GM23338 (cell line): ENCODE results near the gene MAG. TPM values are rescaled to one million over a fixed set of nuclear protein-coding genes. Genes with fewer than 3 reads are reported as not detected.
A peak's percentile ranks its signal among the peaks of the same experiment; 100 is the strongest.

Experiments
- ATAC-seq: fragments of 200-7000 bp; cut with Tn5 transposase; 3 replicates; pipeline ENCODE4 v1.9.1; 2020
- DNase-seq: peaks from one replicate; pipeline ENCODE4 v3.0.0-alpha.2; 2015; ENCODE audit warnings: low spot score
- H2AFZ ChIP-seq: fragments of 200-600 bp; sonication (generic); 2 replicates; pipeline ENCODE4 v1.8.0; 2016; ENCODE audit warnings: antibody characterized with exemption, mild to moderate bottlenecking, moderate library complexity
- H3F3A ChIP-seq: fragments of 200-600 bp; sonication (generic); replicated peaks from 2 replicates; pipeline ENCODE4 v1.8.0; 2017; ENCODE audit warnings: antibody characterized with exemption, mixed run types, low read depth
- H3K27ac ChIP-seq: fragments of 200-600 bp; sonication (generic); 2 replicates; pipeline ENCODE4 v1.6.1; 2016; ENCODE audit warnings: low read depth
- H3K27me3 ChIP-seq: fragments of 200-600 bp; sonication (generic); 2 replicates; pipeline ENCODE4 v1.8.0; 2016; ENCODE audit warnings: mild to moderate bottlenecking, mixed run types, moderate library complexity; ENCODE audit not compliant: insufficient read depth
- H3K36me3 ChIP-seq: fragments of 200-600 bp; sonication (generic); 2 replicates; pipeline ENCODE4 v1.8.0; 2016; ENCODE audit warnings: mild to moderate bottlenecking; ENCODE audit not compliant: insufficient read depth
- H3K4me1 ChIP-seq: fragments of 200-600 bp; sonication (generic); 2 replicates; pipeline ENCODE4 v1.8.0; 2016; ENCODE audit warnings: mild to moderate bottlenecking, moderate library complexity; ENCODE audit not compliant: insufficient read depth
- H3K4me2 ChIP-seq: fragments of 200-600 bp; sonication (generic); 2 replicates; pipeline ENCODE4 v1.7.1; 2017; ENCODE audit warnings: mixed run types
- H3K4me3 ChIP-seq: fragments of 200-600 bp; sonication (generic); 2 replicates; pipeline ENCODE4 v1.6.1; 2016; ENCODE audit warnings: mixed run types
- H3K79me2 ChIP-seq: fragments of 200-600 bp; sonication (generic); replicated peaks from 2 replicates; pipeline ENCODE4 v1.8.0; 2017; ENCODE audit warnings: mild to moderate bottlenecking; ENCODE audit not compliant: insufficient read depth
- H3K9me2 ChIP-seq: fragments of 200-600 bp; sonication (generic); 2 replicates; pipeline ENCODE4 v1.8.0; 2017; ENCODE audit not compliant: insufficient read depth
- H4K20me1 ChIP-seq: fragments of 200-600 bp; sonication (generic); replicated peaks from 2 replicates; pipeline ENCODE4 v1.8.0; 2017; ENCODE audit warnings: mild to moderate bottlenecking; ENCODE audit not compliant: insufficient read depth
- H3K27ac Mint-ChIP-seq: 2 replicates; pipeline ENCODE4 v1.8.0; 2020; ENCODE audit warnings: inconsistent platforms, mild to moderate bottlenecking, moderate library complexity, mixed read lengths
- H3K27me3 Mint-ChIP-seq: 3 replicates; pipeline ENCODE4 v1.8.0; 2022; ENCODE audit warnings: low read depth, mild to moderate bottlenecking, moderate library complexity, mixed read lengths, inconsistent platforms; ENCODE audit not compliant: insufficient read depth, poor library complexity
- H3K36me3 Mint-ChIP-seq: 3 replicates; pipeline ENCODE4 v1.8.0; 2021; ENCODE audit warnings: low read depth, mild to moderate bottlenecking, inconsistent platforms, moderate library complexity, mixed read lengths
- H3K4me1 Mint-ChIP-seq: 3 replicates; pipeline ENCODE4 v1.8.0; 2020; ENCODE audit warnings: mild to moderate bottlenecking, inconsistent platforms, mixed read lengths
- H3K4me3 Mint-ChIP-seq: 3 replicates; pipeline ENCODE4 v1.8.0; 2021; ENCODE audit warnings: moderate library complexity, mild to moderate bottlenecking, inconsistent platforms, mixed read lengths
- H3K9me3 Mint-ChIP-seq: 3 replicates; pipeline ENCODE4 v1.8.0; 2020; ENCODE audit warnings: moderate library complexity, mild to moderate bottlenecking, inconsistent platforms, mixed read lengths
- CTCF ChIP-seq, 2 experiments: fragments of 200-600 bp in 1 of 2; sonication (generic) in 1 of 2; conservative IDR thresholded peaks; 2 replicates each; pipeline versions ENCODE4 v1.5.1 to v1.6.1; 2016 to 2017; ENCODE audit warnings: antibody characterized with exemption in 2 of 2, low read depth in 2 of 2, mild to moderate bottlenecking in 2 of 2, moderate library complexity in 1 of 2
- EZH2 ChIP-seq: fragments of 200-600 bp; sonication (generic); IDR thresholded peaks from one replicate; pipeline ENCODE4 v1.8.0; 2017; ENCODE audit warnings: antibody characterized with exemption, mild to moderate bottlenecking, low read depth; ENCODE audit not compliant: unreplicated experiment
- EZH2phosphoT487 ChIP-seq: fragments of 200-600 bp; sonication (generic); IDR thresholded peaks from one replicate; pipeline ENCODE4 v1.8.1; 2018; ENCODE audit warnings: antibody characterized with exemption; ENCODE audit not compliant: unreplicated experiment
- REST ChIP-seq: IDR thresholded peaks from one replicate; pipeline ENCODE4 v1.6.1; 2018; ENCODE audit warnings: antibody characterized with exemption; ENCODE audit not compliant: unreplicated experiment
- STAT1 ChIP-seq: IDR thresholded peaks from one replicate; pipeline ENCODE4 v1.6.1; 2016; ENCODE audit warnings: antibody characterized with exemption; ENCODE audit not compliant: unreplicated experiment
- ZNF114 ChIP-seq: fragments of 250-450 bp; sonication (Bioruptor Pico); IDR thresholded peaks from 2 replicates; pipeline ENCODE4 v1.5.0; 2020; ENCODE audit warnings: mild to moderate bottlenecking, moderate library complexity
- ZNF331 ChIP-seq: fragments of 250-450 bp; sonication (Bioruptor Pico); IDR thresholded peaks from 2 replicates; pipeline ENCODE4 v1.5.0; 2020; ENCODE audit warnings: low read depth, mild to moderate bottlenecking, moderate library complexity
- polyA plus RNA-seq: library from polyadenylated mRNA; unstranded; fragments of >200 nt; fragmentation: Nextera tagmentation; extraction: Ambion mirVana; gene quantifications from 2 replicates; pipeline ENCODE4 v1.2.1, GENCODE V29; 2016
- total RNA-seq: library from RNA; depleted of rRNA; stranded (reverse); fragments of >200 nt; shearing (Covaris generic); gene quantifications from 2 replicates; pipeline ENCODE4 v1.2.3, GENCODE V29; 2014

Gene MAG
- total and polyA plus RNA-seq, 2 experiments from 2014 or later, result 0.61 to 1.3 TPM

GRCh38 chr19:35305181-35305580 lies 13.2 kb downstream of the MAG start:
- no peaks in the 10 kb centered on the region for H3K36me3 Mint-ChIP-seq
- DNase-seq (no peak), ATAC-seq (no peak)
- Histone ChIP-seq H3K4me3 (no peak overlapping the region), H3K36me3 (no peaks in the 10 kb centered on the region), H3K79me2 (no peaks in the 10 kb centered on the region), H3K9me2 (no peaks in the 10 kb centered on the region), H4K20me1 (no peaks in the 10 kb centered on the region), H3F3A (no peaks in the 10 kb centered on the region), H3K27me3 (no peaks in the 10 kb centered on the region), H3K27ac (no peak overlapping the region), H2AFZ (no peak overlapping the region), H3K4me1 (no peaks in the 10 kb centered on the region; the same call in 1 of the 2 replicates), H3K4me2 (no peak overlapping the region)
- TF ChIP-seq EZH2phosphoT487, result no peak
- TF ChIP-seq ZNF114 (CRISPR knock-in tag), result no peak
- TF ChIP-seq STAT1, result no peak
- no peak for TF ChIP-seq ZNF331 (CRISPR knock-in tag)
- no peak overlapping the region for H3K4me3 Mint-ChIP-seq
- H3K27me3 Mint-ChIP-seq, result peaks cover 10% of the 10 kb centered on the region
- H3K4me1 Mint-ChIP-seq, result peaks cover 5% of the 10 kb centered on the region
- no peaks in the 10 kb centered on the region; the same call in 2 of the 3 replicates for H3K9me3 Mint-ChIP-seq
- peak overlapping the region; percentile 64 for H3K27ac Mint-ChIP-seq

- Histone ChIP-seq H3K9me2 (no peaks in the 10 kb centered on the region), H3K79me2 (no peaks in the 10 kb centered on the region), H3K4me3 (no peak overlapping the region), H3K36me3 (no peaks in the 10 kb centered on the region), H3F3A (no peaks in the 10 kb centered on the region), H3K4me1 (no peaks in the 10 kb centered on the region), H3K27ac (no peak overlapping the region), H4K20me1 (no peaks in the 10 kb centered on the region), H3K4me2 (no peak overlapping the region), H3K27me3 (no peaks in the 10 kb centered on the region), H2AFZ (peak overlapping the region; percentile 35; the same call in 1 of the 2 replicates)
- DNase-seq (peak; percentile 75), ATAC-seq (peak; percentile 83)
- Mint-ChIP-seq H3K4me3 (no peak overlapping the region), H3K4me1 (peaks cover 5% of the 10 kb centered on the region), H3K27me3 (peaks cover 10% of the 10 kb centered on the region), H3K36me3 (no peaks in the 10 kb centered on the region), H3K9me3 (no peaks in the 10 kb centered on the region; the same call in 2 of the 3 replicates), H3K27ac (peak overlapping the region; percentile 83; the same call in 1 of the 2 replicates)
- TF ChIP-seq EZH2, result no peak
- TF ChIP-seq EZH2phosphoT487, result no peak
- peak; percentile 69 to 75 for TF ChIP-seq CTCF (conservative IDR thresholded peaks at IDR 0.05; ENCODE audit: low read depth in 2 of 2)
- no peak for TF ChIP-seq REST
These were observed 14.7 kb downstream of the MAG start for GRCh38 chr19:35306473-35307246.
